K562 (cell line): ENCODE measurements around the gene RPS8. TPM values are rescaled to one million over a fixed set of nuclear protein-coding genes. Genes with fewer than 3 reads are reported as not detected.

ENCODE experiments used
- ARNT ChIP-seq, 2 experiments: fragments of 450-650 bp; IDR thresholded peaks; 2 replicates each; pipeline ENCODE4 v1.6.1; 2016; ENCODE audit warnings: mild to moderate bottlenecking in 1 of 2
- BRF1 ChIP-seq: IDR thresholded peaks from 3 replicates; pipeline ENCODE4 v1.6.1; 2011; ENCODE audit warnings: borderline replicate concordance, mild to moderate bottlenecking; ENCODE audit not compliant: insufficient read length; ENCODE audit errors: extremely low read depth
- IFI16 ChIP-seq: fragments of 250-450 bp; sonication (Bioruptor Pico); IDR thresholded peaks from 2 replicates; pipeline ENCODE4 v2.1.2; 2022; ENCODE audit warnings: mild to moderate bottlenecking, inconsistent platforms
- KLF6 ChIP-seq: fragments of 250-450 bp; sonication (Bioruptor Pico); IDR thresholded peaks from 2 replicates; pipeline ENCODE4 v1.4.0; 2020; ENCODE audit warnings: mild to moderate bottlenecking, moderate library complexity, borderline replicate concordance
- MAFF ChIP-seq: IDR thresholded peaks from 2 replicates; pipeline ENCODE4 v1.6.1; 2012; ENCODE audit warnings: low read length, improper control_type of control experiment
- NCOA2 ChIP-seq, 2 experiments: fragments of 450-650 bp; IDR thresholded peaks; 2 replicates each; pipeline ENCODE4 v1.6.1; 2018; ENCODE audit warnings: mild to moderate bottlenecking in 2 of 2, moderate library complexity in 1 of 2; ENCODE audit not compliant: partially characterized antibody in 2 of 2
- NR0B1 ChIP-seq: fragments of 450-650 bp; IDR thresholded peaks from one replicate; pipeline ENCODE4 v1.6.1; 2018; ENCODE audit warnings: mild to moderate bottlenecking, moderate library complexity; ENCODE audit not compliant: partially characterized antibody
- RB1 ChIP-seq: fragments of 450-650 bp; IDR thresholded peaks from 2 replicates; pipeline ENCODE4 v1.6.1; 2017; ENCODE audit warnings: low read depth, mild to moderate bottlenecking
- RBM17 ChIP-seq: fragments of 200-400 bp; formaldehyde crosslinking; IDR thresholded peaks from 2 replicates; pipeline ENCODE4 v1.6.1; 2017; ENCODE audit warnings: low read depth, mild to moderate bottlenecking, low read length, borderline replicate concordance
- STAG1 ChIP-seq: sonication (generic); formaldehyde crosslinking; IDR thresholded peaks from 2 replicates; pipeline ENCODE4 v1.5.0; 2020; ENCODE audit warnings: missing genetic modification reagents, borderline replicate concordance
- TEAD2 ChIP-seq: fragments of 450-650 bp; IDR thresholded peaks from 2 replicates; pipeline ENCODE4 v1.6.1; 2016; ENCODE audit warnings: missing genetic modification characterization, control low read depth, missing compliant biosample characterization
- XRCC4 ChIP-seq: IDR thresholded peaks from one replicate; pipeline ENCODE4 v1.6.1; 2011; ENCODE audit not compliant: insufficient read depth, insufficient read length; ENCODE audit errors: extremely low read depth
- ZBTB11 ChIP-seq, 3 experiments: fragments of 200-800 bp in 1 of 3; fragments of 250-450 bp in 1 of 3; fragments of 450-650 bp in 1 of 3; sonication (Bioruptor Pico) in 1 of 3; sonication (Bioruptor generic) in 1 of 3; formaldehyde crosslinking in 1 of 3; IDR thresholded peaks; 2 replicates each; pipeline versions ENCODE4 v1.6.1 to v1.8.0; 2016 to 2022; ENCODE audit warnings: mild to moderate bottlenecking in 2 of 3, missing genetic modification characterization in 2 of 3, missing compliant biosample characterization in 1 of 3, moderate library complexity in 1 of 3
- ZHX1 ChIP-seq: fragments of 150-350 bp; conservative IDR thresholded peaks from 2 replicates; pipeline ENCODE4 v1.6.1; 2014; ENCODE audit warnings: low read length
- ZNF655 ChIP-seq: fragments of 250-450 bp; sonication (Bioruptor Pico); IDR thresholded peaks from 2 replicates; pipeline ENCODE4 v1.5.0; 2021
- ZNF764 ChIP-seq: fragments of 250-450 bp; sonication (Bioruptor Pico); IDR thresholded peaks from 2 replicates; pipeline ENCODE4 v1.4.0; 2020; ENCODE audit warnings: low read depth, mild to moderate bottlenecking, moderate library complexity
- ZNF778 ChIP-seq: fragments of 450-650 bp; formaldehyde crosslinking; IDR thresholded peaks from 2 replicates; pipeline ENCODE4 v1.4.0; 2020; ENCODE audit warnings: mild to moderate bottlenecking, moderate library complexity
- polyA plus RNA-seq, 8 experiments: library from polyadenylated mRNA; depleted of rRNA in 4 of 8; stranded (reverse) in 5 of 8; unstranded in 3 of 8; fragments of >200 nt; fragmentation: Nextera tagmentation in 2 of 8; fragmentation: Illumina TruSeq in 1 of 8; extraction: Ambion mirVana in 2 of 8; extraction: Trizol in 1 of 8; gene quantifications; 2 replicates each; pipeline versions ENCODE4 v1.2.1 to v1.2.3, GENCODE V29; 2011 to 2014; ENCODE audit warnings: inconsistent platforms in 1 of 8, missing spikeins in 1 of 8
- total RNA-seq, 7 experiments: library from RNA; depleted of rRNA in 6 of 7; stranded (reverse); fragments of >200 nt in 6 of 7; fragmentation: Illumina TruSeq in 2 of 7; extraction: Trizol in 2 of 7; gene quantifications; 2 replicates each; pipeline versions ENCODE4 v1.2.1 to v1.2.3, GENCODE V29; 2011 to 2021; ENCODE audit warnings: low replicate concordance in 1 of 7

Gene RPS8
- total and polyA plus RNA-seq, 9 of the 15 experiments (the other 6 are each of a cell fraction or from before 2014, with no cell fraction given): 2,431 to 4,168 (median 3,109) TPM

GRCh38 chr1:44739307-44740178, 35.8 kb upstream of the RPS8 start, which contains the start of gene KIF2C (continued):
- peak in 1 of 3 experiments; percentile 28; a peak in 1 of 6 replicates for TF ChIP-seq ZBTB11 (CRISPR knock-in tag; IDR thresholded peaks at IDR 0.05)
- no peak for TF ChIP-seq MAFF
- TF ChIP-seq ZNF655: no peak
- TF ChIP-seq KLF6: peak; percentile 86; the same call in 1 of the 2 replicates
- TF ChIP-seq RB1: peak; percentile 63
- no peak for TF ChIP-seq BRF1
- 0 out of 4 replicates have a peak, but pooled peaks have one; percentile 14 to 61 for TF ChIP-seq ARNT (IDR thresholded peaks at IDR 0.05)
- TF ChIP-seq STAG1 (CRISPR knock-in tag): no peak
- TF ChIP-seq ZNF778: no peak
- no peak for TF ChIP-seq ZNF764 (CRISPR knock-in tag)
- TF ChIP-seq NCOA2 (IDR thresholded peaks at IDR 0.05; ENCODE audit: partially characterized antibody in 2 of 2): no peak
- TF ChIP-seq RBM17: no peak
- no peak for TF ChIP-seq TEAD2
- TF ChIP-seq ZHX1: no peak
- no peak for TF ChIP-seq NR0B1
- no peak for TF ChIP-seq XRCC4
- no peak for TF ChIP-seq IFI16 (CRISPR knock-in tag)
